Measurements from ENCODE around the gene HCAR1.
"Not testable (repeated sequence)": the region's sequence is repeated elsewhere in the genome, so short reads cannot be mapped to it uniquely, and the experiment has no call there.

HCAR1 gene

DNA sequence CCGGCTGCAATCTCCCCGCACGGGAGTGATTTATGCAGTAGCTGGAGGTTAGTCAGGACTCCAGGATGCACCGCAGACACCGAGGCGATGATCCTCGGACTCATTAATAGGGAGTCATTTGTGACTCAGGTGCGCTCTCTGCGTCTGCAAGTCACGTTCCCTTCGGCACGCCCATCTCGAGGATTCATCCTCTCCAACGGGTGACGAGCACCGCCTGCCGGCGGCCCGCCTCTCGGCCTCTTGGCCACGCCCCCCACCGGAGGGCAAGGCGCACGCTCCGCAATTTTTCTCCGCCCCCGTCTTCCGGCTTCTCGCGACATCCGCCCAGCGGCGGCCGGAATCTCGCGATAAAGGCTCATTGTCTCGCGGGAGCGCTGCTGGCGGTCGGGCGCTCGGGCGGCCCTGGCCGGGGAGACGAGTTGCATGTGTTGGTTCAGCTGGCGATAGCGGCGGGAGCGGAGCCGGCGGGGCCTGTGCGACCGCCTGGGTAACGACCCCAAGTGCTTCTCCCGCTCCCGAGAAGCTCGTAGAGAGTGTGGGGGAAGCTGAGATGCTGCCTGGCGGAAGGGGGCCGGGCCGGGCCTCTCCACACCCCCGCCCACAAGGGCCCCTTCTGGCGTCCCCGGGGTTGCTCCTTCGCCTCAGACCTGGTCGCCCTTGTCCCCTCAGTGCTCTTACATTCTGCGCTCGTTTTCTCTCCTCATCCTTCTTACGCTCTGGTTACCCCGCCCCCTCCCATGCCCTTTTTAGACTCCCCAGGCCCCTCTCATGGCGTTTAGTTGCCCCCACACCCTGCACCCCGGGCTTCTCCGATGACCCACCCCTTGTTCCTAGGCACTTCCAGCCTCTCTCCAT, 22.0 kb upstream of the HCAR1 start, which contains the start of gene DENR:
Gene DENR (plus strand): TSS at position 361 of the 855 bp plus-strand sequence. CDS start 878 bp downstream, outside the sequence.
- Histone ChIP-seq H3K18ac (ENCODE audit: low read depth in 1 of 2, low read length in 2 of 2) (peak within 1 kb of the TSS; percentile 82 to 94), H2BK15ac (ENCODE audit: low read depth, poor library complexity, severe bottlenecking) (peak within 1 kb of the TSS; percentile 61), H3K9ac (ENCODE audit: low read length) (peak within 1 kb of the TSS; percentile 99), H3K4me3 (ENCODE audit: insufficient read depth in 1 of 2, low read depth in 1 of 2, low read length in 2 of 2) (peak within 1 kb of the TSS; percentile 74 to 100), H3K36me3 (ENCODE audit: control insufficient read depth in 1 of 2, insufficient read depth in 2 of 2, low read depth in 1 of 2, low read length in 2 of 2) (peaks cover 6 to 38% of the 10 kb centered on the region in 2 experiments), H2AK5ac (ENCODE audit: low read length, severe bottlenecking) (peak within 1 kb of the TSS; percentile 0), H4K91ac (ENCODE audit: low read length) (peak within 1 kb of the TSS; percentile 70), H2BK120ac (ENCODE audit: low read depth, low read length) (peak within 1 kb of the TSS; percentile 68), H3K14ac (ENCODE audit: low read length in 2 of 2) (peak within 1 kb of the TSS in 1 of 2 experiments; percentile 82), H3K4ac (ENCODE audit: low read depth in 1 of 2, low read length in 2 of 2) (peak within 1 kb of the TSS; percentile 10 to 96), H3K4me1 (ENCODE audit: control insufficient read depth, insufficient read depth, low read depth, low read length) (peaks cover 7% of the 10 kb centered on the region), H2BK5ac (ENCODE audit: low read depth, low read length, poor library complexity, severe bottlenecking) (peak within 1 kb of the TSS; percentile 83), H3K9me3 (ENCODE audit: control insufficient read depth, low read length) (no peaks in the 10 kb centered on the region), H4K8ac (ENCODE audit: low read length) (peak within 1 kb of the TSS; percentile 92), H3K27me3 (ENCODE audit: control insufficient read depth in 1 of 2, insufficient read depth in 1 of 2, low read length in 2 of 2) (no peaks in the 10 kb centered on the region), H3K79me1 (replicated peaks; ENCODE audit: low read length, poor library complexity, severe bottlenecking) (peaks cover 5% of the 10 kb centered on the region), H2AFZ (ENCODE audit: low read depth, low read length) (peak within 1 kb of the TSS; percentile 87), H3K27ac (ENCODE audit: low read length, poor library complexity, severe bottlenecking) (peak within 1 kb of the TSS; percentile 79), H3K4me2 (ENCODE audit: low read length, poor library complexity, severe bottlenecking) (peak within 1 kb of the TSS; percentile 89), H2BK12ac (ENCODE audit: low read length in 2 of 2) (peak within 1 kb of the TSS in 1 of 2 experiments; percentile 59), H3K23ac (ENCODE audit: low read length in 2 of 2) (peak within 1 kb of the TSS in 1 of 2 experiments; percentile 99)
- DNase-seq = peak; percentile 96
- WGBS = under 1% methylated on average over 73 of the region's 73 CpGs

GRCh38 chr12:122750781-122751515, 20.3 kb upstream of the HCAR1 start:
- WGBS = 62% methylated on average over 17 of the region's 17 CpGs
- not testable (repeated sequence) for H2AFZ ChIP-seq (ENCODE audit: low read depth, low read length); H2BK15ac ChIP-seq (ENCODE audit: low read depth, poor library complexity, severe bottlenecking); H3K4ac ChIP-seq (ENCODE audit: low read depth in 1 of 2, low read length in 2 of 2); H2AK5ac ChIP-seq (ENCODE audit: low read length, severe bottlenecking); H3K79me1 ChIP-seq (replicated peaks; ENCODE audit: low read length, poor library complexity, severe bottlenecking); H3K9ac ChIP-seq (ENCODE audit: low read length); H3K27ac ChIP-seq (ENCODE audit: low read length, poor library complexity, severe bottlenecking); H2BK12ac ChIP-seq (ENCODE audit: low read length in 2 of 2); H3K27me3 ChIP-seq (ENCODE audit: control insufficient read depth in 1 of 2, insufficient read depth in 1 of 2, low read length in 2 of 2); H3K4me2 ChIP-seq (ENCODE audit: low read length, poor library complexity, severe bottlenecking); H2BK5ac ChIP-seq (ENCODE audit: low read depth, low read length, poor library complexity, severe bottlenecking); H4K8ac ChIP-seq (ENCODE audit: low read length); H3K4me1 ChIP-seq (ENCODE audit: control insufficient read depth, insufficient read depth, low read depth, low read length); H3K9me3 ChIP-seq (ENCODE audit: control insufficient read depth, low read length); H2BK120ac ChIP-seq (ENCODE audit: low read depth, low read length); H3K23ac ChIP-seq (ENCODE audit: low read length in 2 of 2); H4K91ac ChIP-seq (ENCODE audit: low read length); DNase-seq; H3K18ac ChIP-seq (ENCODE audit: low read depth in 1 of 2, low read length in 2 of 2); H3K14ac ChIP-seq (ENCODE audit: low read length in 2 of 2); H3K4me3 ChIP-seq (ENCODE audit: insufficient read depth in 1 of 2, low read depth in 1 of 2, low read length in 2 of 2)
- peaks cover 6 to 22% of the 10 kb centered on the region in 2 experiments for H3K36me3 ChIP-seq (ENCODE audit: control insufficient read depth in 1 of 2, insufficient read depth in 2 of 2, low read depth in 1 of 2, low read length in 2 of 2)

GRCh38 chr12:122749569-122750332, 19.1 kb upstream of the HCAR1 start:
- Histone ChIP-seq H3K79me1 (replicated peaks; ENCODE audit: low read length, poor library complexity, severe bottlenecking) (no peaks in the 10 kb centered on the region), H3K23ac (ENCODE audit: low read length in 2 of 2) (no peak overlapping the region), H3K4ac (ENCODE audit: low read depth in 1 of 2, low read length in 2 of 2) (no peak overlapping the region), H2AFZ (ENCODE audit: low read depth, low read length) (no peak overlapping the region), H2BK15ac (ENCODE audit: low read depth, poor library complexity, severe bottlenecking) (no peak overlapping the region), H3K4me3 (ENCODE audit: insufficient read depth in 1 of 2, low read depth in 1 of 2, low read length in 2 of 2) (no peak overlapping the region), H2BK12ac (ENCODE audit: low read length in 2 of 2) (no peak overlapping the region), H4K8ac (ENCODE audit: low read length) (no peak overlapping the region), H3K36me3 (ENCODE audit: control insufficient read depth in 1 of 2, insufficient read depth in 2 of 2, low read depth in 1 of 2, low read length in 2 of 2) (peaks cover 2 to 10% of the 10 kb centered on the region in 2 experiments), H3K9ac (ENCODE audit: low read length) (no peak overlapping the region), H3K27ac (ENCODE audit: low read length, poor library complexity, severe bottlenecking) (no peak overlapping the region), H3K4me2 (ENCODE audit: low read length, poor library complexity, severe bottlenecking) (no peak overlapping the region), H3K4me1 (ENCODE audit: control insufficient read depth, insufficient read depth, low read depth, low read length) (peaks cover 7% of the 10 kb centered on the region), H3K14ac (ENCODE audit: low read length in 2 of 2) (no peak overlapping the region), H2BK120ac (ENCODE audit: low read depth, low read length) (no peak overlapping the region), H2AK5ac (ENCODE audit: low read length, severe bottlenecking) (no peak overlapping the region), H3K9me3 (ENCODE audit: control insufficient read depth, low read length) (no peaks in the 10 kb centered on the region), H3K27me3 (ENCODE audit: control insufficient read depth in 1 of 2, insufficient read depth in 1 of 2, low read length in 2 of 2) (no peaks in the 10 kb centered on the region), H2BK5ac (ENCODE audit: low read depth, low read length, poor library complexity, severe bottlenecking) (no peak overlapping the region), H3K18ac (ENCODE audit: low read depth in 1 of 2, low read length in 2 of 2) (no peak overlapping the region), H4K91ac (ENCODE audit: low read length) (no peak overlapping the region)
- WGBS = 91% methylated on average over 5 of the region's 6 CpGs
- DNase-seq = no peak
